AG08396 (cell line): ENCODE results near the gene MAP3K14.

Experiments used
- DNase-seq: peaks from one replicate; pipeline ENCODE4 v3.0.0; 2012; ENCODE audit warnings: low spot score, mixed read lengths

The MAP3K14 gene

GRCh38 chr17:45282683-45283644 lies 33.9 kb downstream of the MAP3K14 start:
- DNase-seq, result peak; percentile 59

GRCh38 chr17:45279898-45280297 lies 36.9 kb downstream of the MAP3K14 start:
- no peak for DNase-seq

- DNase-seq, result no peak
These were observed 38.8 kb downstream of the MAP3K14 start for GRCh38 chr17:45277992-45278391.

- peak; percentile 83 for DNase-seq
These were observed 39.5 kb downstream of the MAP3K14 start for GRCh38 chr17:45277216-45277849.

- DNase-seq, result peak; percentile 59
These were observed 40.8 kb downstream of the MAP3K14 start for GRCh38 chr17:45276031-45276430.

- DNase-seq, result no peak
These were observed 42.8 kb downstream of the MAP3K14 start for GRCh38 chr17:45274033-45274432.

- DNase-seq, result no peak
These were observed 43.3 kb downstream of the MAP3K14 start for GRCh38 chr17:45273551-45273957.

- no peak for DNase-seq
These were observed 45.2 kb downstream of the MAP3K14 start for GRCh38 chr17:45271603-45272002.

- no peak for DNase-seq
These were observed 45.9 kb downstream of the MAP3K14 start for GRCh38 chr17:45270828-45271418.

GRCh38 chr17:45269912-45270311 lies 46.9 kb downstream of the MAP3K14 start:
- no peak for DNase-seq

GRCh38 chr17:45267436-45268055 lies 49.3 kb downstream of the MAP3K14 start:
- no peak for DNase-seq

- DNase-seq, result no peak
These were observed 50.4 kb downstream of the MAP3K14 start for GRCh38 chr17:45266372-45266926.

- peak; percentile 85 for DNase-seq
These were observed 51.0 kb downstream of the MAP3K14 start for GRCh38 chr17:45265821-45266220.

GRCh38 chr17:45264988-45265387 lies 51.8 kb downstream of the MAP3K14 start:
- no peak for DNase-seq

- no peak for DNase-seq
These were observed 52.4 kb downstream of the MAP3K14 start for GRCh38 chr17:45264430-45264829.

- no peak for DNase-seq
These were observed 53.4 kb downstream of the MAP3K14 start for GRCh38 chr17:45263477-45263860.

GRCh38 chr17:45262516-45263476 lies 54.0 kb downstream of the MAP3K14 start:
- no peak for DNase-seq

GRCh38 chr17:45261577-45262515 lies 55.0 kb downstream of the MAP3K14 start, which contains the start of gene SPATA32:
SPATA32 (minus strand) TSS chr17:45262094; CDS start chr17:45262016, 78 bp downstream.
- no peak for DNase-seq

GRCh38 chr17:45260204-45260783 lies 56.5 kb downstream of the MAP3K14 start:
- no peak for DNase-seq
